HG03280 (cell line): Measurements from ENCODE around the gene TIMM17A.

Source experiments
- ATAC-seq: cut with Tn5 transposase; IDR thresholded peaks from one replicate; pipeline ENCODE4 v1.9.1; 2021; ENCODE audit warnings: mild to moderate bottlenecking, moderate library complexity; ENCODE audit not compliant: unreplicated experiment

Gene TIMM17A

DNA sequence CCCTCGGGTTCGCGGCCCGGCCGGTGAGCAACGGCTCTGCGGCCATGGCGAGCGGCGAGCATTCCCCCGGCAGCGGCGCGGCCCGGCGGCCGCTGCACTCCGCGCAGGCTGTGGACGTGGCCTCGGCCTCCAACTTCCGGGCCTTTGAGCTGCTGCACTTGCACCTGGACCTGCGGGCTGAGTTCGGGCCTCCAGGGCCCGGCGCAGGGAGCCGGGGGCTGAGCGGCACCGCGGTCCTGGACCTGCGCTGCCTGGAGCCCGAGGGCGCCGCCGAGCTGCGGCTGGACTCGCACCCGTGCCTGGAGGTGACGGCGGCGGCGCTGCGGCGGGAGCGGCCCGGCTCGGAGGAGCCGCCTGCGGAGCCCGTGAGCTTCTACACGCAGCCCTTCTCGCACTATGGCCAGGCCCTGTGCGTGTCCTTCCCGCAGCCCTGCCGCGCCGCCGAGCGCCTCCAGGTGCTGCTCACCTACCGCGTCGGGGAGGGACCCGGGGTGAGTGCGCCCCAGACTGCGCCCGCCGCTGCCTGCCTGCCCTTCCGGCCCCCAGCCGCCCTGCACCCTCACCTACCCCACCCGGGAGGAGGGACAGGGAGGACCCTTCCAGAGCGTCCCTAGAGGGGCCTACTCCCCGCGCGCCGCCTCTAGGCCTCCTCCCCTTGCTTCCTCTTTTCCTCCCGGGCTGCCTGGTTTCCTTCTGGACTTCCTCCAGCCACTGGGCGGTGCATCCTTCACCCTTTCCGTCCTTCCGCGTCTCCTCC lies 27.5 kb downstream of the TIMM17A start, which contains the start of gene RNPEP:
Gene RNPEP, plus strand, starts transcription at position 26 of the 757 bp plus-strand sequence. Its CDS starts 19 bp downstream, at position 45.
- ATAC-seq = peak; percentile 76

DNA sequence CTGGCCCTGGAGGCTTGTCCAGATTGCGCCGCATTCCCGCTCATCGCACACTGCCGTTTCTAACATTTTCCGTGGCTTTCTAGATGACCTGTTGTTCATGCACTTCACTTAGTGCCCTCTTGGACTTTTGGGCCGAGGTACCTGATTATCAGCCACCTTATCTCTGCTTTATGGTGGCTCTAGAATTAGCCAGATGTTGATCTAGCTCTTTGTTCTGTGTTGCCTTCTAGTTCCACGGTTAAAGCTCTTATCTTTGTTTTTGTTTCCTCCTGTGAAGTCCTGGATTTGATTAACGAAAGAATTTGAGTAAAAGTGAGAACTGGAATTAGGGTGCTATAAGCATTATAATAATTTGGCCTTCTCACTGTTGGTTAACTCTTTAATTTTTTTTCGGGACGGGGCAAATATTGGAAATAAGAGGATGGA lies 28.1 kb downstream of the TIMM17A start:
- no peak for ATAC-seq

DNA sequence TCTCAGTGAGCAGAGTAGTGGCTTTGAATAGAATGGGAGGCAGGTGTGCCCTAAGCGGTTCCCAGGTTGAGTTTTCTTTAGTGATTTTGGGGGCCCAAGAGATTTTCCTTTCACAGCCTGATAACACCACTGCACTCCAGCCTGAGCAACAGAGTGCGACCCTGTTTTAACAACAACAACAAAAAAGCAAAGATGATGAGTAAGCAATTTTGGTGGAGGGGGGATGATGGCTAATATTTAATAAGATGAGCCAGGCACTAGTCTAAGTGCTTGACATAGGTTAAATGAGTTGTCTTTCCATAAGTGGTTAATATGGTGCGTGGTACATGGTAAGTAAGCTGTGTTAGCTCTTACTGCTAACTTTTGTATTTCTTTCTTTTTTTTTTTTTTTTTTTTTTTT lies 29.1 kb downstream of the TIMM17A start:
- no peak for ATAC-seq

DNA sequence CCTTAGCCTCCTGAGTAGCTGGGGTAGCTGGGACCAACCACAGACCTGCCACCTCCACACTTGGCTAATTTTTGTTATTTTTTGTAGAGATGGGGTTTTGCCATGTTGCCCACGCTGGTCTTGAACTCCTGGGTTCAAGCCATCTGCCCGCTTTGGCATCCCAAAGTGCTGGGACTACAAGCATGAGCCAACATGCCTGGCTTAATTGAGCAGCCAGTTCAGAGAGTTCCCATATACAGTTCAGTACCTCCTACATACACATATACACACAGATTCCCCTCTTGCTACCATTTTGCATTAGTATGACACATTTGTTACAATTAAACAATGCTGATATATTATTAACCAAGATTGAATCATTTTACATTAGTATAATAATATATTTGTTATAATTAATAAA lies 30.1 kb downstream of the TIMM17A start:
- no peak for ATAC-seq

DNA sequence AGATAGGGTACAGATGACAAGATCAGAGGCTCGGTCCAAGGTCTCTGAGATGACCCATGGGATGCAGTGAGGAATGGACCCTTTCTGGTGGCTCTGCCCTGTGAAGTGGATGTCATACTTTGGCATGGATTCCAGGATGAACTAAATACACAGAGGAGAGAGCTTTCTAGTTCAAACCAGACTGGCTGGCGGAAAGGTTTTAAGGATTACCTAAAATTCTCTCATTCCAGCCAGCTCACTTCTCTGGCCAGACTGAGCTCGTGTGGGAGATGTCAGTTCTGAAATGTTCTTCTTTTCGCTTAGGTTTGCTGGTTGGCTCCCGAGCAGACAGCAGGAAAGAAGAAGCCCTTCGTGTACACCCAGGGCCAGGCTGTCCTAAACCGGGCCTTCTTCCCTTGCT lies 33.3 kb downstream of the TIMM17A start:
- no peak for ATAC-seq

- ATAC-seq = no peak
These were observed 34.2 kb downstream of the TIMM17A start for GRCh38 chr1:201989354-201990128.

DNA sequence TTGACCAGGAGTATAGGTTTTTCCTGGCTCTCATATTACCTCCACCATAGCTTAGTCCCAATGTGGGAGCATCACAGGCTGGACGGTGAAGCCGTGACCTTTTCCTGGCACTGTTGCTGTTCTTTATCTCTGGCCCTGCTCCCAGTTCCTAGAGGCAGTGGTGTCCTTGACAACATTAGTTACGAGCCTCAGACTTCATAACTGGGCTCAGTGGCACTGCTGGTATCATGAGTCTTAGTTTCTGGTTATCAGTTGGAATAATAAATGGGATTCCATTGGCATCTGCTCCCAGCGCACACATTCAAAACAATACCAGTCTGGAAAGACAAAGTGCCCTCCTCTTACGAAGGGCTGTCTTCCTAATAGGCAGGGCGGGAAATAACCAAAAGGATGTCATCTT lies 35.1 kb downstream of the TIMM17A start:
- no peak for ATAC-seq

GRCh38 chr1:201999625-202000238 lies 44.4 kb downstream of the TIMM17A start:
- ATAC-seq = no peak

DNA sequence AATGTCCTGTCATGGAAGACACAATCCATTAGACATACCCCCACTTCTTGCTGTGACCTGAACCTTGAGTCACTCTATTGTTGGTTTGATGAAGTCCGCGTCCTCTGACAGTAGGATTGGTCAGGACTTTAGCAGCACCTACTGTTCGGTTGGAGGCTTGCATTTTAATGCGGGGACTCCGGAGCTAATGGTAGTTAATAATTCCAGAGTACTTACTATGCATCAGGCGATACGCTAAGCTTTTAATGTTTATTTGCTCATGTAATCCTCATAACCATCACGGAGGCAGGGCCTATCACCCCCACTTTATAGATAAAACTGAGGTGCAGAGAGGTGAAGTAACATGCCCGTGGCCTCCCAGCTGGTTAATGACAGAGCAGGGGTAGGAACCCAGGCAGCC lies 47.2 kb downstream of the TIMM17A start:
- ATAC-seq = no peak

DNA sequence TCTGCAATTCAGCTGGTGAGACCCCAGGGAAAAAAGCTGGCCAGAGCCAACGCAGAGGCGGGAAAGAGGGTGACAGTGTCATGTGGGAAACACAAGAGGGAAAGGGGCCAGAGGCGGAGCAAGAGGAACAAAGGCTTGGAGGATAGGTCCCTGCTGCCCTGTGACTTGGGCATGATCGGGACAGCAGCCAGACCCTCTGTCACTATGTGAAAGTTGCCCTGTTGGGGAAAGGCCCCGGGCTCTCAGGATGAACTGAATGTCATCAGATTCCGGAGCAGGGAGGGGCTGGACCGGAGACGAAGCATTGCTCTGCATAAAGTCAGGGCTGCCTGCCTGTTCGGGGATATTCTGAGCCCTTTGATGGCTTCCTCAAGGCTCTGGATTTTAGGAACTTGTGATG lies 49.4 kb downstream of the TIMM17A start:
- ATAC-seq = no peak

- no peak for ATAC-seq
These were observed 50.7 kb downstream of the TIMM17A start for GRCh38 chr1:202005958-202006357.

GRCh38 chr1:202007304-202007703 lies 52.0 kb downstream of the TIMM17A start:
- no peak for ATAC-seq

GRCh38 chr1:202007805-202008489 lies 52.6 kb downstream of the TIMM17A start:
- ATAC-seq = no peak

DNA sequence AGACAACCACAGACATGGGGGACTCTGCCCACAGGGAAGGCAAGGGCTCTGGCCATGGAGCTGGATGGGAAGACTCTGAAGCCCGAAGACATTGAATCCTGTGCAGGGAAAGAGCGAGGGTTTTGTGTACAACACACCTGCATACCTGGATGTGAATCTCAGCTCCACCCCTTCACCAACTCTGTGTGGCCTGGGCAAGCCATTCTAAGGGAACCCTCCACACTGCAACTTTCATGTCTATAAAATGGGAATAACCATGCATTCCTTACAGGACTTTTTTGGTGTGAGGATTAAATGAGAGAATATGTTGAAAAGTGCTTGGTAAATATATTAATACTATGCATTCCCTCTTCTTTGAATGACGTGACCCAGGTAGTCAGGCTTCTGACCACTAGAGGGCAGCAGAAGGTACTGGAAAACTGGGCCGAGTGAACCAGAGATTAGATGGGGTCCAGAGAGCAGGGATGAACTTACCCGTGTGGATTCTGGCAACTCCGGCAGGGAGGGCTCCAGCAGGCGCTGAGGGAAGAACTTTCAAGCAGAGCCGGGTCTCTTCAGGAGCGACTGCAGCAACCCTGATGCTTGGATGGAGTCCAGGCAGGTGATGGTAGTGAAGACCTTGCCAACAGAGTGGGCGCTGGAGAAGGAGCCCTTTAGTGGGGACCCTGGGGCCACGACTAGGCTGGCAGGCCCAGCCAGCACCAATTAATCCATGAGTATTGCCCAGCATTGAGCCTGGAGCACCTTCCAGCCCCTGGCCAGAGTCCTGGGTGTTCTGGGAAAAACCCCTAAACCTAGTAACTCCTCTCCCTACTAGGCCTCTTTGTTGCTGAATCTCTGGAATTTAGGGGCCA lies 54.2 kb downstream of the TIMM17A start:
- peak; percentile 49 for ATAC-seq

- peak; percentile 69 for ATAC-seq
These were observed 55.1 kb downstream of the TIMM17A start, which contains the start of gene ELF3 for GRCh38 chr1:202010180-202011015. Gene ELF3, plus strand, starts transcription at chr1:202010587. Its CDS starts 550 bp downstream, at chr1:202011137.

DNA sequence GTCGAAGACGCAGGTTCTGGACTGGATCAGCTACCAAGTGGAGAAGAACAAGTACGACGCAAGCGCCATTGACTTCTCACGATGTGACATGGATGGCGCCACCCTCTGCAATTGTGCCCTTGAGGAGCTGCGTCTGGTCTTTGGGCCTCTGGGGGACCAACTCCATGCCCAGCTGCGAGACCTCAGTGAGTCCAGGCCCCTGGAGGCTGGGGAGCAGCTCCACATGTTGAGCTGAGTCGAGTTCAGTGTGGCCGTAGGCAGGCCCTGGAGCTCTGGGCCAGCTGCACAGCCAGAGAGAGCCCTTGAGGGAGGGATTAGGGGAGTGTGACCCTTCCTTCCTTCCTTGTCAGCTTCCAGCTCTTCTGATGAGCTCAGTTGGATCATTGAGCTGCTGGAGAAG lies 56.7 kb downstream of the TIMM17A start:
- ATAC-seq = no peak

DNA sequence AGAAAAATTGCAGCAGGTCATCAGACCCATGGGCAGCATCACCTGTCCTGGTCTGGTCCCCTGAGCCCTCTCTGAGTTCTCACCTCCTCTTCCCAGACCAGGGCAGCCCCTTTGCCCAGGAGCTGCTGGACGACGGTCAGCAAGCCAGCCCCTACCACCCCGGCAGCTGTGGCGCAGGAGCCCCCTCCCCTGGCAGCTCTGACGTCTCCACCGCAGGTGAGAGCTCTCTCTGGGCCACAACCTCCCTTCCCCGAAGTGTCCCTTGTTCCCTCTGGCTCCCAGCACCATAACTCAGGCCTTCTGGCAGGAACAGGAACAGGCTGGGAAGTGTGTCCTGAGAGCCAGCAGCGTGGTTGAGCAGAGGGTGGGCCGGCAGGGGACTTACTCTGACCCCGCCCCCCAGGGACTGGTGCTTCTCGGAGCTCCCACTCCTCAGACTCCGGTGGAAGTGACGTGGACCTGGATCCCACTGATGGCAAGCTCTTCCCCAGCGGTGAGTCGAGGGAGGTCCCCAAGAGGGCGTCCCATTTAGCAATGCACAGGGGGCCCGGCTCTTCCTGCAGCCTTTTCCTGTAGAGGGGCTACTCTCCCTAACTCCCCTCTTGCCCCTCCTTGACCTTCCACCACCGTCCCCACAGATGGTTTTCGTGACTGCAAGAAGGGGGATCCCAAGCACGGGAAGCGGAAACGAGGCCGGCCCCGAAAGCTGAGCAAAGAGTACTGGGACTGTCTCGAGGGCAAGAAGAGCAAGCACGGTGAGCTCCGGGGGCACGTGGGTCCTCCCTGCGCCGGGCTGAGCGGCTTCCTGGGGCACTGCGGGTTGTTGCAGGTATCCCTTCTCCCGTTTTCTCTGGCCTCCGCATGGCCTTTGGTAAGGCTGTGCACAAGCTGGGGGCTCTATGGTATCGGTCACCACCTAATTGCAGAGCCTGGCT lies 57.5 kb downstream of the TIMM17A start:
- no peak for ATAC-seq

GRCh38 chr1:202013603-202014002 lies 58.3 kb downstream of the TIMM17A start:
- ATAC-seq = no peak
